GM18951 (cell line): Measurements from ENCODE around the gene MYO9B.

Source experiments
- POLR2A ChIP-seq: IDR thresholded peaks from 4 replicates; pipeline ENCODE4 v1.6.1; 2011; ENCODE audit warnings: mild to moderate bottlenecking; ENCODE audit not compliant: insufficient read length, insufficient read depth; ENCODE audit errors: extremely low read depth
- in situ Hi-C: fragments of 300-500 bp; cut with MboI; formaldehyde crosslinking; loops from one replicate; pipeline ENCODE4 v1.12.0; 2022; ENCODE audit warnings: low sequenced_read_pairs, mixed read lengths, inconsistent platforms; ENCODE audit not compliant: unreplicated experiment

The MYO9B gene

DNA sequence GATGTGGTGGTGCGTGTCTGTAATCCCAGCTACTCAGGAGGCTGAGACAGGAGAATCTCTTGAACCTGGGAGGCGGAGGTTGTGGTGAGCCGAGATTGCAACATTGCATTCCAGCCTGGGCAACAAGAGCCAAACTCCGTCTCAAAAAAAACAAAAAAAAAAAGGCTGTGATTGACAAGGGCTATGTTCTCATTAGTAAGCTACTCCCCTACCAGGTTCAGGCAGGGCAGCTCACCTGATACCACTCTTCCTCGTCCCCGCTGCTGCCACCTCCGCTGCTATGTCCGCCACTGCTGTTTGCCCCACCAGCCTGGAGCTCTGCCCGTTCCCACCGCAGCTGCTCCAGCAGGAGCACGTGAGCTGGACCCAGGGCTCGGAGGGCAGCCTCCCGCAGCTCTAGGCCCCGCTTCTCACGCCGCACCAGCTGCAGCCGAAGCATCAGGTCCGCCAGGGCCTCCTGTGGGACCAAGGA, 179.6 kb downstream of the MYO9B start:
- no peak for TF ChIP-seq POLR2A
- in situ Hi-C loops, result no loop called here

DNA sequence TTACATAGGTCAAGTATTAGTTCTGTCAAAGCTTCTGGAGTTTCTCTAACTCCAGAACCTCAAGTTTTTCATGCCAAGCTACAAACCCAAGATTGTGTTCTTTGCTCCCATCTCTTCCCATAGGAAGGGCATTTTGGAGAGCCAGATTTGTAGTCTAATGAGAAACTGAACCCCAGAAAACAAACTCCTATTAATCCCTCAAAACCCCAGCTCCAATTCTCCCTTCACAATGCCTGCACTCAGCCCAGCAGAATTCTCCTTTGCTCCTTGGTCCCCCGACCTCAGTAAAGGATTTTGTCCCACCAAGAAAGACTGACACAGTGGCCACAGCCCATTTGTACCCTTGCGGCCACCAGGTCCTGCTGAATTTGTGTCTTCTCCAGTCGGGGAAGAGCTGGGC, 180.6 kb downstream of the MYO9B start:
- in situ Hi-C loops, result no loop called here
- TF ChIP-seq POLR2A, result no peak

DNA sequence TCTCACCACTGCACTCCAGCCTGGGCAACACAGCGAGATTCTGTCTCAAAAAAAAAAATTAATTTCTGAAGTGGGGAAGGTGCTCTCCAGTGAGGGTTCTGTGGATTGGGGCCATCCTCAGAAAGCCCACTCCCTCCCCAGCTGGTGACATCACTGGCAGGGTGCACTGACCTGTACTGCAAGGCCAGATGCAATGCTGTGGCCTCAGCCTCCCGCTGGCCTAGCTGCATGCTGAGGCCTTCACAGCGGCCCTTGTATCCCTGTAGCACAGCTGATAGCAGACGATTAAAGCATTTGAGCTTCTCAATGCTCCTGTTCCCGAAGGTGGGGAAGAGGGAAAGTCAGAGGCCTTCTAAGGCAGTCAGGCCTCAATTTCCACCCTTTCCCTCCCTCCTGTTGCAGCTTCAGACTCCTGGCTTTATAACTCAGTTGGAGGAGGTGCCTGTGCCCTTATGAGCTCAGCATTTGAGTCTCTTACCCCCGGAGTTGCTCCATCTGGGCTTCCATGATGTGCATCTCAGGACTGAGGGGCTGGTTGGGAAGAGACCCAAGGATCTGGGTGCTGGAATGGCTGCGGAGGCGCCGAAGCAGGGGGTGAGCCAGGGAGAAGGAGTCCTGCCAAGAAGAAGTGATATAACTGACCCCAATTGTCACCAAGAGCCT, 183.7 kb downstream of the MYO9B start:
- in situ Hi-C loops, result no loop called here
- no peak for TF ChIP-seq POLR2A

GRCh38 chr19:17259934-17260333, 184.4 kb downstream of the MYO9B start:
- no peak for TF ChIP-seq POLR2A
- in situ Hi-C loops, result no loop called here

- TF ChIP-seq POLR2A, result no peak
Observed at GRCh38 chr19:17260842-17261325, 185.3 kb downstream of the MYO9B start.

GRCh38 chr19:17262557-17262956, 187.0 kb downstream of the MYO9B start:
- in situ Hi-C loops, result no loop called here
- TF ChIP-seq POLR2A, result no peak

More at GRCh38 chr19:17260842-17261325, 185.3 kb downstream of the MYO9B start:
- in situ Hi-C loops, result no loop called here
